Nephron (organoid): ENCODE data around the gene TET3.

ENCODE experiments used
- H3K27ac Mint-ChIP-seq, 3 experiments: 2 replicates each; pipeline ENCODE4 v1.8.0; 2020; ENCODE audit warnings: mixed read lengths in 3 of 3, mild to moderate bottlenecking in 2 of 3, moderate library complexity in 1 of 3
- H3K27me3 Mint-ChIP-seq: 2 replicates; pipeline ENCODE4 v1.8.0; 2021; ENCODE audit warnings: low read depth, mild to moderate bottlenecking, moderate library complexity, mixed read lengths
- H3K36me3 Mint-ChIP-seq: 2 replicates; pipeline ENCODE4 v1.8.0; 2020; ENCODE audit warnings: low read depth, mixed read lengths
- H3K4me1 Mint-ChIP-seq: 2 replicates; pipeline ENCODE4 v1.8.0; 2020; ENCODE audit warnings: mixed read lengths
- H3K4me3 Mint-ChIP-seq, 3 experiments: 2 replicates each; pipeline ENCODE4 v1.8.0; 2020; ENCODE audit warnings: mild to moderate bottlenecking in 3 of 3, mixed read lengths in 3 of 3, moderate library complexity in 2 of 3
- H3K9me3 Mint-ChIP-seq: 2 replicates; pipeline ENCODE4 v1.8.0; 2020; ENCODE audit warnings: mixed read lengths
- CTCF ChIP-seq, 3 experiments: fragments of 200-600 bp; sonication (generic); IDR thresholded peaks; one replicate each; pipeline ENCODE4 v1.5.0; 2021; ENCODE audit warnings: antibody characterized with exemption in 3 of 3; ENCODE audit not compliant: unreplicated experiment in 3 of 3

TET3 gene

GRCh38 chr2:73968357-73968937 lies 16.3 kb upstream of the TET3 start:
- no peaks in the 10 kb centered on the region for H3K36me3 Mint-ChIP-seq
- H3K9me3 Mint-ChIP-seq = no peaks in the 10 kb centered on the region
- H3K4me3 Mint-ChIP-seq = no peak overlapping the region
- no peak for TF ChIP-seq CTCF (IDR thresholded peaks at IDR 0.05; ENCODE audit: unreplicated experiment in 3 of 3)
- H3K27me3 Mint-ChIP-seq = no peaks in the 10 kb centered on the region
- H3K4me1 Mint-ChIP-seq = no peaks in the 10 kb centered on the region
- no peak overlapping the region for H3K27ac Mint-ChIP-seq

GRCh38 chr2:73969356-73969755 lies 15.4 kb upstream of the TET3 start:
- no peaks in the 10 kb centered on the region for H3K4me1 Mint-ChIP-seq
- no peaks in the 10 kb centered on the region for H3K27me3 Mint-ChIP-seq
- TF ChIP-seq CTCF (IDR thresholded peaks at IDR 0.05; ENCODE audit: unreplicated experiment in 3 of 3) = no peak

GRCh38 chr2:73970141-73970803 lies 14.4 kb upstream of the TET3 start:
- Mint-ChIP-seq H3K36me3 (no peaks in the 10 kb centered on the region), H3K4me3 (no peak overlapping the region)
- TF ChIP-seq CTCF (IDR thresholded peaks at IDR 0.05; ENCODE audit: unreplicated experiment in 3 of 3) = no peak

More at GRCh38 chr2:73969356-73969755, 15.4 kb upstream of the TET3 start:
- no peak overlapping the region for H3K4me3 Mint-ChIP-seq
- no peaks in the 10 kb centered on the region for H3K9me3 Mint-ChIP-seq
- H3K27ac Mint-ChIP-seq = no peak overlapping the region
- no peaks in the 10 kb centered on the region for H3K36me3 Mint-ChIP-seq

GRCh38 chr2:73970850-73971471 lies 13.7 kb upstream of the TET3 start:
- H3K27ac Mint-ChIP-seq = no peak overlapping the region
- no peaks in the 10 kb centered on the region for H3K4me1 Mint-ChIP-seq
- no peaks in the 10 kb centered on the region for H3K36me3 Mint-ChIP-seq
- no peaks in the 10 kb centered on the region for H3K9me3 Mint-ChIP-seq
- H3K27me3 Mint-ChIP-seq = peaks cover under 1% of the 10 kb centered on the region
- TF ChIP-seq CTCF (IDR thresholded peaks at IDR 0.05; ENCODE audit: unreplicated experiment in 3 of 3) = no peak
- no peak overlapping the region for H3K4me3 Mint-ChIP-seq

More at GRCh38 chr2:73970141-73970803, 14.4 kb upstream of the TET3 start:
- H3K27ac Mint-ChIP-seq = no peak overlapping the region
- H3K4me1 Mint-ChIP-seq = no peaks in the 10 kb centered on the region
- no peaks in the 10 kb centered on the region for H3K9me3 Mint-ChIP-seq
- H3K27me3 Mint-ChIP-seq = no peaks in the 10 kb centered on the region

- H3K9me3 Mint-ChIP-seq = no peaks in the 10 kb centered on the region
- H3K4me1 Mint-ChIP-seq = no peaks in the 10 kb centered on the region
- peaks cover 5% of the 10 kb centered on the region for H3K27me3 Mint-ChIP-seq
- H3K36me3 Mint-ChIP-seq = no peaks in the 10 kb centered on the region
- no peak overlapping the region for H3K4me3 Mint-ChIP-seq
- TF ChIP-seq CTCF (IDR thresholded peaks at IDR 0.05; ENCODE audit: unreplicated experiment in 3 of 3) = no peak
- H3K27ac Mint-ChIP-seq = no peak overlapping the region
These were observed 13.0 kb upstream of the TET3 start for GRCh38 chr2:73971722-73972121.
